CD4-positive, alpha-beta T cell treated with Interleukin-4 for 4 hours (primary cell): ENCODE data around the gene ANKLE1.

Experiments
- DNase-seq: peaks from one replicate; pipeline ENCODE4 v3.0.0-alpha.2; 2020

ANKLE1 gene

GRCh38 chr19:17281391-17282304 lies at the start of gene ANKLE1:
ANKLE1 (plus strand) TSS chr19:17281901; CDS start chr19:17281921, 20 bp downstream.
- peak; percentile 14 for DNase-seq

- no peak for DNase-seq
Observed at GRCh38 chr19:17232258-17232657, 49.4 kb upstream of the ANKLE1 start.

GRCh38 chr19:17234911-17235299 lies 46.8 kb upstream of the ANKLE1 start:
- DNase-seq, result peak; percentile 38

- DNase-seq, result peak; percentile 67
Observed at GRCh38 chr19:17235300-17235970, 46.3 kb upstream of the ANKLE1 start.

- no peak for DNase-seq
Observed at GRCh38 chr19:17235971-17236777, 45.5 kb upstream of the ANKLE1 start.

- DNase-seq, result no peak
Observed at GRCh38 chr19:17236811-17237543, 44.7 kb upstream of the ANKLE1 start.

- no peak for DNase-seq
Observed at GRCh38 chr19:17237747-17238706, 43.7 kb upstream of the ANKLE1 start.

- no peak for DNase-seq
Observed at GRCh38 chr19:17240062-17240752, 41.5 kb upstream of the ANKLE1 start.

GRCh38 chr19:17240826-17241399 lies 40.8 kb upstream of the ANKLE1 start:
- no peak for DNase-seq

GRCh38 chr19:17242431-17243208 lies 39.1 kb upstream of the ANKLE1 start:
- DNase-seq, result no peak

- no peak for DNase-seq
Observed at GRCh38 chr19:17243211-17243829, 38.4 kb upstream of the ANKLE1 start.

GRCh38 chr19:17243830-17244617 lies 37.7 kb upstream of the ANKLE1 start:
- DNase-seq, result no peak

- DNase-seq, result no peak
Observed at GRCh38 chr19:17244618-17245534, 36.8 kb upstream of the ANKLE1 start.

GRCh38 chr19:17245535-17245984 lies 36.1 kb upstream of the ANKLE1 start, which contains the start of gene NR2F6:
NR2F6 (minus strand) TSS chr19:17245919; CDS start chr19:17245220, 699 bp downstream.
- DNase-seq, result no peak

- no peak for DNase-seq
Observed at GRCh38 chr19:17246681-17247425, 34.8 kb upstream of the ANKLE1 start.
